ENCODE results near the gene MYO1G.

Gene MYO1G

GRCh38 chr7:44979481-44980392 is 922 bp upstream of the MYO1G start:
- no peak for DNase-seq

- DNase-seq, result no peak
These were observed 868 bp downstream of the MYO1G start for GRCh38 chr7:44977959-44978335.

- DNase-seq, result peak; percentile 51
These were observed 1.4 kb downstream of the MYO1G start for GRCh38 chr7:44977304-44977958.

DNA sequence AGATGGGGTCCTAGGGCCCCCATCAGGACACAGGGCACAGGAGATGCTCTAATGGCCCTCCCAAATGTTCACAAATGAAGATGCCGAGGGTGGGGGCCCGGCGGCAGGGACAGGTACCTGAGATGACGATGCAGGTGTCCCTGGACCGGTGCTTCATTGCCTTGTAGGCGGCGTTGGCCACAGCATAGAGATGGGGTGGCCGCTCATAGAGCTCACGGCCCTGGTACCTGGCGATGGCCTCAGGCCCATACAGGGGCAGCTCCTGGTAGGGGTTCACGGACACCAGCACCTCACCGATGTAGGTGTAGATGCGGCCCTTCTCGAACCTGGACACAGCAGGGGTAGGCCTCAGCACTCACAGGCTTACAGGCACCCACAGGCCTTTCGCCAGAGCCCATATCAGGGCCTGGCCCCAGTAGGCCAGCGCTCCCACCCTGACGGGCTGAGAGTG is 2.0 kb downstream of the MYO1G start:
- no peak for DNase-seq

DNA sequence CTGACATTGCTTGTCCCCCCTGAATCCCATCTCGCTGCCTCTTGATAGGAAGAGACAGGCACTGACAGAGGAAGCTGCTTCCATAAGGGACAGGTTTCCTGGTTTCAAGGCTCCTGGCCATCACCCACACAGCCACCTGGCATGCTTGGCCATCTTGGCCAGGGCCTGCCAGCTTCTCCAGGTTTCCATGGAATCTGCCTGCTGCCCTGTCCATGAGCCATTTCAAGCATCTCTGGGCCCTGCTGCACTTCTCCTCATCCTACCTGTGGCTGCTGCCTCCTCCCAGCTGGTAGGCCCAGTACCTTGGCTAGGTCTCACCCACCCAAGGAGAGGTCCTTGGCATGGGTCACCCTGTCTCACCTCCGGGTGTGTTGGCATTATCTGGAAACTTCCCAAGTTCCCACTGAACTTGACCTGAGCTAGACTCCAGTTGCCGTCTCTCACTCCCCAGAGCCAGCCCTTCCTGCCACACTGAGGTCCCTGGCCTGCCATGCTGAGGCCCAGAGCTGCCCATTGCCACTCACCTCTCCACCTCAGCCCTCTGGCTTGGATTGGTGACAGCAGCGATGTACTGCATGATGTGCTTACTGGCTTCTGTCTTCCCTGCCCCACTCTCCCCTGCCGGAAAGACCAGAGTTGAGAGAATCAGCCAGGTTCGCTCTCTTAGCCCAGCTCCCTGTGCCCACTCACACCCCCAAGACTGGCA is 2.6 kb downstream of the MYO1G start:
- DNase-seq, result no peak

GRCh38 chr7:44975331-44976039 is 3.3 kb downstream of the MYO1G start:
- no peak for DNase-seq

DNA sequence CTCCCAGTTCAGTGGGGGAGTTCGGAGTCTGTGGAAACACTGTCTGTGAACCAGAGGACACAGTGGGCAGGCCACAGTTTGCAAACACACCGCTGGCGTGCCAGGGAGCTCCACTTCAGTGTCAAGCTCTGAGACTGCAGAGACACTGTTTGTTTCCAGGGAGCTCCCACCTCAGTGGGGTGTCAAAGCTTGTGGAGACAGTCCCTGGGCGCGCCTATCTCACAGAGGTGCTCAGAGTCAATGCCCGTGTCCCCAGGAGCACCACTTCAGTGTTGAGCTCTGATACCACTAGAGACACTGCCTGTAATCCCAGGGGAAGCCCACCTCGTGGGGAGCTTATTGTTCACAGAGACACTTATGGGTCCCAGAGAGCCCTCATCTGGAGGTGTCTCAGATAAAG is 4.3 kb downstream of the MYO1G start:
- no peak for DNase-seq

- peak; percentile 57 for DNase-seq
These were observed 5.0 kb downstream of the MYO1G start for GRCh38 chr7:44973610-44974401.

DNA sequence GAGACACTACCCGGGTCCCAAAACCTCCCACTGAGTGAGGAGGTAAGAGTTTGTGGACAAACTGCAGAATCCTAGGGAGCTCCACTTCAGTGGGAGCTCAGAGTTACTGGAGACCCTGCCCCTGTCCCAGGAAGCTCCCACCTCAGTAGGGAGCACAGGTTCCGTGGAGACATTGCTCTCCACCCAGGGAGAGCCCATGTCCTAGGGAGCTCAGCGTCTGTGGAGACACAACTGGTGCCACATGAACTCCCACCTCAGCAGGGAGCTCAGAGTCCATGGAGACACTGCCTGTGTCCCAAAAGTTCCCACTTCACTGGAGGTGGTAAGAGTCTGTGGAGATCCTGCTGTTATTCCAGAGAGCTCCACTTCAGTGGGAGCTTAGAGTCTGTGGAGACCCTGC is 6.3 kb downstream of the MYO1G start:
- DNase-seq, result no peak

DNA sequence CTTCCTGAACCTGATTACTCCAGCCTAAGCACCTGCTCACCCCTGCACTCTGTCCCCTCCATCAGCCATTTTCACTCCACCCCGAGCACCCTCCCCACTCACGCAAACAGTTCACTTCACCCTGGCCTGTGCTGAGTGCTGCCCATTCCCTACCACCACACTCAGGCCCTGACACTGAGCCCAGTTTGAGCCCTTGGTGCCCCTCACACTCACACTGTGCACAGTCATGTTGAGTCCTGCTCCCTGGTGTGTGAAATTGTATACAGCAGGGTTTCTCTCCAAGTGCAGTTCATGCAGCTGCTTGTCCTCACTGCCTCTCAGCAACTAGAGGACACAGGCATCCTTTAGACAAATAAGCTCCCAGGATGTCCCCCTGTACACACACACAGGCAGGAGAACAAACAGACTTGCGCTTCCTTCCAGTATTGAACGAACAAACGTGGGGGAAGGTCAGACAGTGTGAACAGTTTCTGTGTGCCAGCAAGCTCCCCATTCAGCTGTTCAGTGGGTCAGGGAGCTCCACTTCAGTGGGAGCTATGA is 6.8 kb downstream of the MYO1G start:
- DNase-seq, result no peak

DNA sequence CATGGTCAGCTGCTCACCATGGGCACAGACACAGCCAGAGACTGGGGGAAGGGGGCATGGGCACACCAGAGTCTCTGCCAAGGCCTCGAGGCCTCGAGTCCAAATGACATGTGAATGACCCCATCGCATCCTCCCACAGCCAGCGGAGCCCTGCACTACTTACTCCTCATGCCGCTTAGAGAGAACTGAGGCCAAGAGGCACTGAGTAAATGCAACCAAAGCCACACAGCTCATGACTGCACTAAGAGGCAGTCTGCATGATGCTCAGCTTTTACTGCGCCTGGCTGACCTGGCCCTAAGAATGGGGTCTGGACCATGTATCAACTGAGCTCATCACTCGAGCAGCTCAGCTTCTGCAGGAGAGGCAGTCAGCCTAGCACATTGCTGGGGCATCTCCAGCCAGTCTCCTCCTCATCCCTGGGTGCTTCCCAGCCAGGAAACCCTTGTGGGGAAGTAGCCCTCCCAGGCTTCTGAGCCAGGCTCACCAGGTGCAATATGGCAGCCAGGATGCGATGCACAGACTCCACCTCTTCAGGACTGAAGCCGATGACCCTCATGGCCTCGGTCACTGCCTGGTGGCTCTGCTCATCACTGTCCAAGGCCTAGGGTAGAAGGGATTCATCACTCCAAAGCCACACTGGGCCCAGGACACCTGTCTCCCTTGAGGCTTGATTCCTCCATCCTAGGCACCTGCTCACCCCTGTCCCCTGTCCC is 7.5 kb downstream of the MYO1G start:
- DNase-seq, result no peak

- DNase-seq, result no peak
These were observed 8.2 kb downstream of the MYO1G start for GRCh38 chr7:44970523-44971051.

DNA sequence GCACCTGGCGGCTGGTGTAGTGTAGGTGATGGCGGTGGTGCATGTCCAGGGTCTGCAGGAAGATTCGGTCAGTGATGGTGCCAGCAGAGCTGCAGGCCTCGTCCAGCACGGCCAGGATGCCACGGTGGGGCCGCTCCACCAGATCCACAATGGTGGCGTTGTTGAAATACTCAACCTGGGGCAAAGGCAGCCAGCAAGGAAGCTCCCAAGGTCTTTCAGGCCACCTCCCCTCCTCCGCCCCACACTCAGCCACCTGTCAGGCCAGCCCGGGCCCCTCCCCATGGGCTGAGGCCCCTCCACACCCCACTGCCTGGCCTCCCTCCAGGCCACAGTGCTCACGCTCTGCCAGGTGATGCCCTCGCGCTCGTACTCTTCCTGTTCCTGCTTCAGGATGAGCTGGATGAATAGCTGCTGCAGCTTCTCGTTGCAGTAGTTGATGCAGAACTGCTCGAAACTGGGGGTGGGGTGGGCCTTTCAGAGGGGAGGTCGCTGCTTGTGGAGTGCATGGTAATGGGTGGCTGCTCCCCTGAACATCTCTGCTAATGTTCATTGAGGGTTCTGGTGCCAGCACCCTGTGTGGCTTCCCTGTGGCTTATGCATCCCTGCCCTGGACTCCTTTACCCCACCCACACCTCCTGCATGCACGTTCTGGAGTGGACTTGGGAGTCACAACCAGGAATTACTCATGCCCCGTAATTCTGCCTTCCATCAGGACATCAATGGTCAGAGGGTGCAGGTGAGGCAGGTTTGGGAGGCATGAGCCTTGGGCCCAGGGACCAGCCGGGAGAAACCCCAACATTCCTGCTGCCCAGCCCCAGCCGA is 8.9 kb downstream of the MYO1G start:
- no peak for DNase-seq

DNA sequence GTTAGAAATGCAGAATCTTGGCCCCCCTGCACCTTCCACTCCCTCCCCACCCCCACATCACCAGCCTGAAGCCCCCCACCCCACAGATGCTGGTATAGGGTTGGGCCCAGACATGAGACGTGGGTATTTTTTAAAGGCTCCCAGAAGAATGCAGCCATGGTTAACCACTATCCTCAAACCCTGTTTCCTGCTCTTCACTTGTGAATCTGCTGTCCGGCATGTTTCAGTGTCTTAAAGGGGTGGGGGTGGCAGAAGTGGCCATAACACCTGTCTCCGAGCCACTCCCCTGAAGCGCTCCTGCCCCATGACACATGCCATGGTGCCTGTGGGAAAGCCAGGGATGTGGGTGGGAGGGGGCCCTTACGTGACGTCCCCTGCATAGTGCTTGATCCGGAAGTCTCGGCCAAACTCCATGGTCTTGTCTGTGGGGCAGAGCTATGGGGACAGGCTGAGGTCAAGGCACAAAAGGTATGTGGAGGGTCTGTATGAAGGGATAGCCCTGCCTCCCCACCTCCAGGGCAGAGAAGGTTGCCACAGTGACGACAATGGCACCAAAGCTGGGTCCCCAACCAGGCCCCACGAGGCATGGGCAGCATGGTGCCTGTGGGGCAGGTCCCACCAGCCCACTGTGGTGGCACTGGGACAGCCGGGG is 9.6 kb downstream of the MYO1G start:
- DNase-seq, result no peak

GRCh38 chr7:44967571-44968446 is 11.0 kb downstream of the MYO1G start:
- no peak for DNase-seq

GRCh38 chr7:44966731-44967538 is 11.9 kb downstream of the MYO1G start:
- DNase-seq, result no peak

- DNase-seq, result no peak
These were observed 12.7 kb downstream of the MYO1G start for GRCh38 chr7:44965937-44966730.
